ENCODE data around the gene AMOTL1.

- TF ChIP-seq EZH2 (IDR thresholded peaks at IDR 0.05; ENCODE audit: borderline replicate concordance, low read depth, low read length, severe bottlenecking) (no peak), CTCF (IDR thresholded peaks at IDR 0.05; ENCODE audit: extremely low read depth in 1 of 2, insufficient read depth in 1 of 2, low read depth in 1 of 2, low read length in 2 of 2) (no peak), POLR2AphosphoS5 (IDR thresholded peaks at IDR 0.05; ENCODE audit: insufficient read depth, low read depth, low read length) (no peak), POLR2A (IDR thresholded peaks at IDR 0.05; ENCODE audit: low read depth, low read length) (no peak), MYC (IDR thresholded peaks at IDR 0.05; ENCODE audit: low read depth, low read length) (no peak)
These were observed 77.5 kb downstream of the AMOTL1 start for GRCh38 chr11:94845622-94846021.

All from endothelial cell of umbilical vein (primary cell).